Thyroid gland (tissue), 4 donors: ENCODE measurements around the gene RCAN2.

Source experiments
- CTCF ChIP-seq, 6 experiments: fragments of 200-600 bp in 3 of 6; fragments of 450-650 bp in 3 of 6; sonication (generic) in 3 of 6; IDR thresholded peaks; one replicate each; pipeline ENCODE4 v1.5.1; 2016 to 2019; ENCODE audit warnings: antibody characterized with exemption in 6 of 6, mild to moderate bottlenecking in 2 of 6, inconsistent platforms in 1 of 6, moderate library complexity in 1 of 6
- POLR2A ChIP-seq, 2 donors: fragments of 450-650 bp; IDR thresholded peaks; one replicate each; pipeline ENCODE4 v1.6.1; 2017; ENCODE audit warnings: antibody characterized with exemption in 2 of 2, mild to moderate bottlenecking in 2 of 2, moderate library complexity in 1 of 2

- TF ChIP-seq POLR2A (IDR thresholded peaks at IDR 0.05) (no peak), CTCF (IDR thresholded peaks at IDR 0.05) (no peak)
Observed at GRCh38 chr6:46310196-46310595, 181.1 kb downstream of the RCAN2 start.
